Esophagus muscularis mucosa (tissue), 4 donors: Measurements from ENCODE around the gene INPP5F. TPM values are rescaled to one million over a fixed set of nuclear protein-coding genes. Genes with fewer than 3 reads are reported as not detected.

Source experiments
- DNase-seq: peaks from one replicate; pipeline ENCODE4 v3.0.0-alpha.2; 2017; ENCODE audit errors: extremely low spot score
- H3K27ac ChIP-seq, 4 donors: fragments of 200-600 bp; sonication (generic); replicated peaks in 1 of 4; 1 replicate in 3 of 4; 2 replicates in 1 of 4; pipeline ENCODE4 v1.5.1; 2016 to 2019; ENCODE audit warnings: mild to moderate bottlenecking in 1 of 4
- H3K27me3 ChIP-seq, 4 donors: fragments of 200-600 bp; sonication (generic); one replicate each; pipeline versions ENCODE4 v1.5.1 to v1.6.0; 2016 to 2019
- H3K36me3 ChIP-seq, 4 donors: fragments of 200-600 bp; sonication (generic); one replicate each; pipeline ENCODE4 v1.5.1; 2016 to 2019
- H3K4me1 ChIP-seq, 4 donors: fragments of 200-600 bp; sonication (generic); one replicate each; pipeline ENCODE4 v1.5.1; 2016 to 2019
- H3K4me3 ChIP-seq, 4 donors: fragments of 200-600 bp; sonication (generic); 1 replicate in 2 of 4; 2 replicates in 2 of 4; pipeline ENCODE4 v1.5.1; 2016 to 2019; ENCODE audit warnings: mild to moderate bottlenecking in 4 of 4, moderate library complexity in 1 of 4
- H3K9me3 ChIP-seq, 4 donors: fragments of 200-600 bp; sonication (generic); 1 replicate in 3 of 4; 2 replicates in 1 of 4; pipeline ENCODE4 v1.5.1; 2016 to 2019
- CTCF ChIP-seq, 3 experiments: fragments of 200-600 bp in 2 of 3; fragments of 450-650 bp in 1 of 3; sonication (generic) in 2 of 3; IDR thresholded peaks; one replicate each; pipeline ENCODE4 v1.5.1; 2017 to 2019; ENCODE audit warnings: antibody characterized with exemption in 3 of 3, mild to moderate bottlenecking in 2 of 3, moderate library complexity in 1 of 3
- EP300 ChIP-seq: sonication (generic); formaldehyde crosslinking; IDR thresholded peaks from one replicate; pipeline ENCODE4 v1.6.1; 2017; ENCODE audit warnings: antibody characterized with exemption
- POLR2A ChIP-seq: fragments of 450-650 bp; IDR thresholded peaks from one replicate; pipeline ENCODE4 v1.6.1; 2017; ENCODE audit warnings: antibody characterized with exemption, moderate library complexity, mild to moderate bottlenecking, low read depth
- POLR2AphosphoS5 ChIP-seq, 2 donors: sonication (generic); formaldehyde crosslinking; IDR thresholded peaks; one replicate each; pipeline ENCODE4 v1.6.1; 2017; ENCODE audit warnings: antibody characterized with exemption in 2 of 2
- WGBS: methylation state at CpG from one replicate; pipeline ENCODE4 v1.1.5; 2018; 5-methylcytosine and 5-hydroxymethylcytosine counted together
- intact Hi-C: fragments of 100-400 bp; cut with DNase I; formaldehyde crosslinking; loops from one replicate; pipeline ENCODE4 v1.15.1; 2023
- total RNA-seq, 4 donors: library from RNA; depleted of rRNA; stranded (reverse); fragments of >200 nt; gene quantifications; one replicate each; pipeline versions ENCODE4 v1.1.0 to v1.2.1, GENCODE V29; 2016

The INPP5F gene
- total RNA-seq, 4 donors from 2014 or later = 15.1 to 24.0 (median 19.0) TPM

- DNase-seq = no peak
- no peaks in the 10 kb centered on the region for H3K9me3 ChIP-seq
- H3K27ac ChIP-seq = no peak overlapping the region
- no peaks in the 10 kb centered on the region for H3K27me3 ChIP-seq
- 84% methylated on average over 3 of the region's 3 CpGs for WGBS
- peaks cover 0 to 39% (median 25%) of the 10 kb centered on the region in 4 donors for H3K4me1 ChIP-seq
- H3K36me3 ChIP-seq = peaks cover 6 to 50% (median 19%) of the 10 kb centered on the region in 4 donors
- no peak overlapping the region for H3K4me3 ChIP-seq
- TF ChIP-seq EP300 = no peak
- no peak for TF ChIP-seq POLR2AphosphoS5 (IDR thresholded peaks at IDR 0.05)
- no peak for TF ChIP-seq POLR2A
- TF ChIP-seq CTCF (IDR thresholded peaks at IDR 0.05) = no peak
- intact Hi-C loops = loop anchor here (5.0 kb wide), 1 partner anchor 72 kb away; no protein-coding TSS in a partner anchor
Measured at GRCh38 chr10:119824299-119824698, 98.4 kb downstream of the INPP5F start.

GRCh38 chr10:119826771-119827170, 100.9 kb downstream of the INPP5F start:
- intact Hi-C loops = no loop called here
- Histone ChIP-seq H3K27me3 (no peaks in the 10 kb centered on the region), H3K4me3 (no peak overlapping the region), H3K9me3 (no peaks in the 10 kb centered on the region), H3K36me3 (peaks cover 11 to 75% (median 42%) of the 10 kb centered on the region in 4 donors), H3K4me1 (peaks cover 0 to 34% (median 18%) of the 10 kb centered on the region in 4 donors), H3K27ac (peak overlapping the region in 2 of 4 donors; percentile 13 to 18)
- no peak for TF ChIP-seq EP300
- no peak for TF ChIP-seq POLR2AphosphoS5 (IDR thresholded peaks at IDR 0.05)
- TF ChIP-seq CTCF (IDR thresholded peaks at IDR 0.05) = no peak
- TF ChIP-seq POLR2A = no peak
- no peak for DNase-seq
- WGBS = 94% methylated on average over 6 of the region's 6 CpGs

GRCh38 chr10:119827430-119827829, 101.6 kb downstream of the INPP5F start:
- Histone ChIP-seq H3K4me1 (peaks cover 0 to 34% (median 18%) of the 10 kb centered on the region in 4 donors), H3K36me3 (peaks cover 15 to 80% (median 49%) of the 10 kb centered on the region in 4 donors), H3K27me3 (no peaks in the 10 kb centered on the region), H3K4me3 (no peak overlapping the region), H3K9me3 (no peaks in the 10 kb centered on the region), H3K27ac (peak overlapping the region in 3 of 4 donors; percentile 13 to 21 (median 18))
- 57% methylated on average over 4 of the region's 4 CpGs for WGBS
- TF ChIP-seq POLR2A (no peak), POLR2AphosphoS5 (IDR thresholded peaks at IDR 0.05) (no peak), CTCF (IDR thresholded peaks at IDR 0.05) (no peak), EP300 (no peak)
- DNase-seq = no peak
- intact Hi-C loops = no loop called here

GRCh38 chr10:119829429-119829828, 103.6 kb downstream of the INPP5F start:
- no peak for DNase-seq
- H3K36me3 ChIP-seq = peaks cover 9 to 80% (median 53%) of the 10 kb centered on the region in 4 donors

More at GRCh38 chr10:119829429-119829828, 103.6 kb downstream of the INPP5F start:
- H3K27me3 ChIP-seq = no peaks in the 10 kb centered on the region
- 85% methylated on average over 7 of the region's 7 CpGs for WGBS
- H3K9me3 ChIP-seq = no peaks in the 10 kb centered on the region
- H3K27ac ChIP-seq = peak overlapping the region in 1 of 4 donors; percentile 8
- H3K4me3 ChIP-seq = no peak overlapping the region
- TF ChIP-seq POLR2AphosphoS5 (IDR thresholded peaks at IDR 0.05) (no peak), CTCF (IDR thresholded peaks at IDR 0.05) (no peak)
- peaks cover 0 to 34% (median 18%) of the 10 kb centered on the region in 4 donors for H3K4me1 ChIP-seq
- intact Hi-C loops = no loop called here
